ENCODE results near the gene MRPL23.

GRCh38 chr11:1924181-1924580, 23.0 kb upstream of the MRPL23 start:
- TF ChIP-seq, protein P1, sequence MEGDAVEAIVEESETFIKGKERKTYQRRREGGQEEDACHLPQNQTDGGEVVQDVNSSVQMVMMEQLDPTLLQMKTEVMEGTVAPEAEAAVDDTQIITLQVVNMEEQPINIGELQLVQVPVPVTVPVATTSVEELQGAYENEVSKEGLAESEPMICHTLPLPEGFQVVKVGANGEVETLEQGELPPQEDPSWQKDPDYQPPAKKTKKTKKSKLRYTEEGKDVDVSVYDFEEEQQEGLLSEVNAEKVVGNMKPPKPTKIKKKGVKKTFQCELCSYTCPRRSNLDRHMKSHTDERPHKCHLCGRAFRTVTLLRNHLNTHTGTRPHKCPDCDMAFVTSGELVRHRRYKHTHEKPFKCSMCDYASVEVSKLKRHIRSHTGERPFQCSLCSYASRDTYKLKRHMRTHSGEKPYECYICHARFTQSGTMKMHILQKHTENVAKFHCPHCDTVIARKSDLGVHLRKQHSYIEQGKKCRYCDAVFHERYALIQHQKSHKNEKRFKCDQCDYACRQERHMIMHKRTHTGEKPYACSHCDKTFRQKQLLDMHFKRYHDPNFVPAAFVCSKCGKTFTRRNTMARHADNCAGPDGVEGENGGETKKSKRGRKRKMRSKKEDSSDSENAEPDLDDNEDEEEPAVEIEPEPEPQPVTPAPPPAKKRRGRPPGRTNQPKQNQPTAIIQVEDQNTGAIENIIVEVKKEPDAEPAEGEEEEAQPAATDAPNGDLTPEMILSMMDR (IDR thresholded peaks at IDR 0.05): no peak
- TF ChIP-seq POLR2A (IDR thresholded peaks at IDR 0.05): no peak
